ENCODE measurements around the gene OLFM1.

The OLFM1 gene

GRCh38 chr9:135093911-135094584 is 6.6 kb downstream of the OLFM1 start:
- Mint-ChIP-seq H3K4me3 (no peak overlapping the region), H3K9me3 (peaks cover 3% of the 10 kb centered on the region), H3K4me1 (no peaks in the 10 kb centered on the region), H3K27me3 (ENCODE audit: low read depth) (peaks cover 86% of the 10 kb centered on the region), H3K27ac (no peak overlapping the region), H3K36me3 (ENCODE audit: low read depth) (no peaks in the 10 kb centered on the region)
- no peak for TF ChIP-seq CTCF (IDR thresholded peaks at IDR 0.05; ENCODE audit: unreplicated experiment in 3 of 3)

GRCh38 chr9:135095470-135096407 is 8.3 kb downstream of the OLFM1 start:
- Mint-ChIP-seq H3K4me1 (no peaks in the 10 kb centered on the region), H3K9me3 (peaks cover 5% of the 10 kb centered on the region), H3K4me3 (no peak overlapping the region), H3K36me3 (ENCODE audit: low read depth) (no peaks in the 10 kb centered on the region), H3K27me3 (ENCODE audit: low read depth) (peaks cover 81% of the 10 kb centered on the region), H3K27ac (no peak overlapping the region)
- no peak for TF ChIP-seq CTCF (IDR thresholded peaks at IDR 0.05; ENCODE audit: unreplicated experiment in 3 of 3)

- Mint-ChIP-seq H3K36me3 (ENCODE audit: low read depth) (no peaks in the 10 kb centered on the region), H3K27me3 (ENCODE audit: low read depth) (peaks cover 80% of the 10 kb centered on the region), H3K4me1 (no peaks in the 10 kb centered on the region), H3K27ac (no peak overlapping the region), H3K4me3 (no peak overlapping the region), H3K9me3 (peaks cover 3% of the 10 kb centered on the region)
- no peak for TF ChIP-seq CTCF (IDR thresholded peaks at IDR 0.05; ENCODE audit: unreplicated experiment in 3 of 3)
Observed at GRCh38 chr9:135096408-135096895, 9.0 kb downstream of the OLFM1 start.

GRCh38 chr9:135098400-135099105 is 11.1 kb downstream of the OLFM1 start:
- no peak overlapping the region for H3K27ac Mint-ChIP-seq
- no peaks in the 10 kb centered on the region for H3K36me3 Mint-ChIP-seq (ENCODE audit: low read depth)
- peaks cover 2% of the 10 kb centered on the region for H3K9me3 Mint-ChIP-seq
- no peaks in the 10 kb centered on the region for H3K4me1 Mint-ChIP-seq
- TF ChIP-seq CTCF (IDR thresholded peaks at IDR 0.05; ENCODE audit: unreplicated experiment in 3 of 3), result no peak
- H3K4me3 Mint-ChIP-seq, result no peak overlapping the region
- peaks cover 77% of the 10 kb centered on the region for H3K27me3 Mint-ChIP-seq (ENCODE audit: low read depth)

- H3K27me3 Mint-ChIP-seq (ENCODE audit: low read depth), result peaks cover 75% of the 10 kb centered on the region
- no peak for TF ChIP-seq CTCF (IDR thresholded peaks at IDR 0.05; ENCODE audit: unreplicated experiment in 3 of 3)
- no peaks in the 10 kb centered on the region for H3K4me1 Mint-ChIP-seq
- H3K36me3 Mint-ChIP-seq (ENCODE audit: low read depth), result no peaks in the 10 kb centered on the region
- no peak overlapping the region for H3K4me3 Mint-ChIP-seq
- H3K27ac Mint-ChIP-seq, result no peak overlapping the region
- peaks cover 2% of the 10 kb centered on the region for H3K9me3 Mint-ChIP-seq
Observed at GRCh38 chr9:135099574-135099973, 12.1 kb downstream of the OLFM1 start.

Data from nephron (organoid).